Retinal pigment epithelial cell (primary cell): ENCODE data around the gene PCP4L1.

Experiments
- DNase-seq: peaks from one replicate; pipeline ENCODE4 v3.0.0-alpha.2; 2010; ENCODE audit warnings: low read depth
- H3K4me3 ChIP-seq: 2 replicates; pipeline ENCODE4 v1.5.1; 2011; ENCODE audit warnings: mild to moderate bottlenecking, low read length, control low read depth, moderate library complexity
- CTCF ChIP-seq: conservative IDR thresholded peaks from 2 replicates; pipeline ENCODE4 v1.5.1; 2011; ENCODE audit warnings: low read depth, low read length, control low read depth, inconsistent platforms

The PCP4L1 gene

GRCh38 chr1:161299347-161299746 lies 40.8 kb downstream of the PCP4L1 start:
- DNase-seq, result no peak
- H3K4me3 ChIP-seq, result no peak overlapping the region
- no peak for TF ChIP-seq CTCF

GRCh38 chr1:161300478-161300877 lies 41.9 kb downstream of the PCP4L1 start:
- no peak overlapping the region for H3K4me3 ChIP-seq
- no peak for TF ChIP-seq CTCF
- no peak for DNase-seq

- TF ChIP-seq CTCF, result no peak
- DNase-seq, result no peak
- H3K4me3 ChIP-seq, result peak overlapping the region; percentile 75
These were observed 46.7 kb downstream of the PCP4L1 start for GRCh38 chr1:161304927-161305866.

GRCh38 chr1:161305867-161306519 lies 47.4 kb downstream of the PCP4L1 start:
- H3K4me3 ChIP-seq, result peak overlapping the region; percentile 75
- TF ChIP-seq CTCF, result peak; percentile 40
- no peak for DNase-seq

GRCh38 chr1:161307230-161307768 lies 48.8 kb downstream of the PCP4L1 start:
- H3K4me3 ChIP-seq, result no peak overlapping the region
- no peak for DNase-seq
- no peak for TF ChIP-seq CTCF

- no peak overlapping the region for H3K4me3 ChIP-seq
- no peak for TF ChIP-seq CTCF
- no peak for DNase-seq
These were observed 49.5 kb downstream of the PCP4L1 start for GRCh38 chr1:161307892-161308638.
